ENCODE results near the gene TAS2R10. TPM values are rescaled to one million over a fixed set of nuclear protein-coding genes. Genes with fewer than 3 reads are reported as not detected.
"Not testable (repeated sequence)": the region's sequence is repeated elsewhere in the genome, so short reads cannot be mapped to it uniquely, and the experiment has no call there.

The TAS2R10 gene
- total RNA-seq, 6 experiments from 2014 or later, result 0.37 to 0.65 (median 0.39) TPM; not detected in 3

DNA sequence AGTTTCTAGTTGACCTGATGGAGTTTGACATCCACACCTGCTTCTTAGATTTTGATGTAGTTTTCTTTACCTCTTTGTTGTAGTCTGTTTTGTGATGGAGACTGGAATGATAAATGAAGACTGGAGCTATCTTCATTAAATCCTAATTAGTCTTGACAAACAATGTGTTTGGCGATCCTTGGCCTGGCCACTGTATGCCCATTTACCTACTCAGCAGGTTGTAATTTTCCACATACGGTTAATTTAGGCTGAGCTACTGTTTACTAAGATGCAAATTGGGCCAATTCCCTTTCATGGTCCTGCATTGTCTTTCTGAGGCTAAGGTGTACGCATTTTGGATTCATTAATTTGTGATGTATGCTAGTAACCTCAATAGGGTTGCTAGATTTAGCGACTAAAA is 23.6 kb downstream of the TAS2R10 start, which contains the start of gene TAS2R7:
TAS2R7 (minus strand) TSS at position 41 of the 400 bp plus-strand sequence. CDS start 57 bp downstream, outside the sequence.
- H3K4me1 ChIP-seq, result no peaks in the 10 kb centered on the region
- H3K9me3 ChIP-seq, result no peaks in the 10 kb centered on the region
- no peaks in the 10 kb centered on the region for H3K27me3 ChIP-seq
- H3K27ac ChIP-seq, result no peak within 1 kb of the TSS
- ATAC-seq (no peak), DNase-seq (no peak)
- TF ChIP-seq POLR2A (IDR thresholded peaks at IDR 0.05) (no peak), CTCF (IDR thresholded peaks at IDR 0.05) (no peak)
- intact Hi-C loops (cut with DNase I), result no loop called here
- no peaks in the 10 kb centered on the region for H3K36me3 ChIP-seq
- H3K4me3 ChIP-seq, result no peak within 1 kb of the TSS
- WGBS (ENCODE audit: insufficient coverage, low coverage, low lambda C conversion rate, missing lambda C conversion rate), result 62% methylated on average over 4 of the region's 4 CpGs

- H3K36me3 ChIP-seq, result no peaks in the 10 kb centered on the region
- WGBS (ENCODE audit: insufficient coverage, low coverage, low lambda C conversion rate, missing lambda C conversion rate), result 19% methylated on average over 4 of the region's 5 CpGs
- no peak overlapping the region for H3K27ac ChIP-seq
- no peaks in the 10 kb centered on the region for H3K27me3 ChIP-seq
- TF ChIP-seq CTCF (IDR thresholded peaks at IDR 0.05) (no peak), POLR2A (IDR thresholded peaks at IDR 0.05) (no peak)
- ATAC-seq (no peak), DNase-seq (no peak)
- intact Hi-C loops (cut with DNase I), result no loop called here
- H3K9me3 ChIP-seq, result no peaks in the 10 kb centered on the region
- H3K4me1 ChIP-seq, result no peaks in the 10 kb centered on the region
- H3K4me3 ChIP-seq, result no peak overlapping the region
Measured at GRCh38 chr12:10801741-10802140, 24.4 kb downstream of the TAS2R10 start.

DNA sequence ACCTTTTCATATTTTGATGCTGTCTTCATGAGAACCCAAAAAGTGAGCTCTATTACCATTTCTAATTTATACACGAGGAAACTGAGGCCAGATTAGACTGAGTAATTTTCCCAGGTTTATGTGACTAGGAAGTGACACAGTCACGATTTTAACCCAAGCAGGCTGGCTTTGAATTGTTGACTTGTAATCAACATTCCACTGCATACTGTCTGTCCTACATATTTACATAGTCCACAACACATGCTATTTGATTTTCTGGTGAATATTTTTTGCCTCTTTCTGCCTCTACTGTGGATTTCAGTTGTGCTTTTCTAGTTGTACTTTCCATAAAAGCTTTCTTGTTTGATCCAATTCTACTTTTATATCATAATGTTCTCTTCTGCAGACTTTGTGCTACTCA is 31.9 kb downstream of the TAS2R10 start:
- TF ChIP-seq POLR2A (IDR thresholded peaks at IDR 0.05) (no peak), CTCF (IDR thresholded peaks at IDR 0.05) (no peak)
- no peaks in the 10 kb centered on the region for H3K9me3 ChIP-seq
- DNase-seq (no peak), ATAC-seq (no peak)
- no peak overlapping the region for H3K4me3 ChIP-seq
- no peaks in the 10 kb centered on the region for H3K4me1 ChIP-seq
- no peaks in the 10 kb centered on the region for H3K27me3 ChIP-seq
- intact Hi-C loops (cut with DNase I), result no loop called here
- WGBS (ENCODE audit: insufficient coverage, low coverage, low lambda C conversion rate, missing lambda C conversion rate), result 37% methylated on average over 2 of the region's 2 CpGs
- no peak overlapping the region for H3K27ac ChIP-seq
- H3K36me3 ChIP-seq, result no peaks in the 10 kb centered on the region

GRCh38 chr12:10791769-10792168 is 34.4 kb downstream of the TAS2R10 start:
- DNase-seq; H3K36me3 ChIP-seq; H3K4me1 ChIP-seq; intact Hi-C loops (cut with DNase I); H3K4me3 ChIP-seq; ATAC-seq; H3K27me3 ChIP-seq; H3K9me3 ChIP-seq; H3K27ac ChIP-seq: not testable (repeated sequence)
- WGBS (ENCODE audit: insufficient coverage, low coverage, low lambda C conversion rate, missing lambda C conversion rate), result 84% methylated on average over 4 of the region's 4 CpGs

- Histone ChIP-seq H3K36me3 (no peaks in the 10 kb centered on the region), H3K27me3 (no peaks in the 10 kb centered on the region), H3K4me1 (no peaks in the 10 kb centered on the region), H3K27ac (no peak overlapping the region), H3K4me3 (no peak overlapping the region), H3K9me3 (no peaks in the 10 kb centered on the region)
- 63% methylated on average over 5 of the region's 5 CpGs for WGBS (ENCODE audit: insufficient coverage, low coverage, low lambda C conversion rate, missing lambda C conversion rate)
- TF ChIP-seq CTCF (IDR thresholded peaks at IDR 0.05), result no peak
- TF ChIP-seq POLR2A (IDR thresholded peaks at IDR 0.05), result no peak
- DNase-seq, result no peak
- intact Hi-C loops (cut with DNase I), result no loop called here
- no peak for ATAC-seq
Measured at GRCh38 chr12:10783252-10783651, 42.9 kb downstream of the TAS2R10 start.
